MM.1S (cell line): ENCODE measurements around the gene SIRPA.

Experiments used
- DNase-seq: peaks from one replicate; pipeline ENCODE4 v3.0.0-alpha.2; 2015
- H2AFZ ChIP-seq: fragments of 300-600 bp; sonication (generic); 2 replicates; pipeline ENCODE4 v1.6.0; 2016; ENCODE audit warnings: antibody characterized with exemption, low read length
- H3F3A ChIP-seq: fragments of 300-600 bp; sonication (generic); 2 replicates; pipeline ENCODE4 v1.6.1; 2016; ENCODE audit warnings: mild to moderate bottlenecking, antibody characterized with exemption, low read length, moderate library complexity, mixed read lengths; ENCODE audit not compliant: insufficient read depth
- H3K27ac ChIP-seq: fragments of 300-600 bp; sonication (generic); 2 replicates; pipeline ENCODE4 v1.5.1; 2016; ENCODE audit warnings: mild to moderate bottlenecking, low read length
- H3K27me3 ChIP-seq: fragments of 300-600 bp; sonication (generic); replicated peaks from 2 replicates; pipeline ENCODE4 v1.6.0; 2016; ENCODE audit warnings: low read length; ENCODE audit not compliant: insufficient read depth
- H3K36me3 ChIP-seq: fragments of 300-600 bp; sonication (generic); replicated peaks from 2 replicates; pipeline ENCODE4 v1.6.1; 2016; ENCODE audit warnings: mild to moderate bottlenecking, low read length, mixed read lengths; ENCODE audit not compliant: insufficient read depth
- H3K4me1 ChIP-seq: fragments of 300-600 bp; sonication (generic); 2 replicates; pipeline ENCODE4 v1.6.1; 2016; ENCODE audit warnings: low read length, mixed read lengths
- H3K4me2 ChIP-seq: fragments of 300-600 bp; sonication (generic); 2 replicates; pipeline ENCODE4 v1.6.0; 2016; ENCODE audit warnings: low read depth, low read length
- H3K4me3 ChIP-seq: fragments of 300-600 bp; sonication (generic); 2 replicates; pipeline ENCODE4 v1.5.1; 2016; ENCODE audit warnings: low read length, mixed read lengths
- H3K79me2 ChIP-seq: fragments of 300-600 bp; sonication (generic); 2 replicates; pipeline ENCODE4 v1.6.1; 2016; ENCODE audit warnings: mixed run types, low read length, mixed read lengths
- H3K9ac ChIP-seq: fragments of 300-600 bp; sonication (generic); 2 replicates; pipeline ENCODE4 v1.6.1; 2016; ENCODE audit warnings: low read length, mixed read lengths
- H3K9me2 ChIP-seq: fragments of 300-600 bp; sonication (generic); replicated peaks from 2 replicates; pipeline ENCODE4 v1.6.1; 2016; ENCODE audit warnings: mild to moderate bottlenecking, low read length, mixed read lengths; ENCODE audit not compliant: insufficient read depth
- H3K9me3 ChIP-seq: fragments of 300-600 bp; sonication (generic); replicated peaks from 2 replicates; pipeline ENCODE4 v1.6.1; 2016; ENCODE audit warnings: mild to moderate bottlenecking, low read length, mixed read lengths; ENCODE audit not compliant: insufficient read depth
- H4K20me1 ChIP-seq: fragments of 300-600 bp; sonication (generic); 2 replicates; pipeline ENCODE4 v1.6.1; 2016; ENCODE audit warnings: mild to moderate bottlenecking, low read length, moderate library complexity, mixed read lengths; ENCODE audit not compliant: insufficient read depth
- CTCF ChIP-seq: fragments of 300-600 bp; sonication (generic); IDR thresholded peaks from 2 replicates; pipeline ENCODE4 v1.5.1; 2016; ENCODE audit warnings: antibody characterized with exemption, low read length, mixed read lengths
- EZH2 ChIP-seq: fragments of 300-600 bp; sonication (generic); optimal IDR thresholded peaks from 2 replicates; pipeline ENCODE3; 2017; ENCODE audit warnings: low read depth, mild to moderate bottlenecking, antibody characterized with exemption, low read length, mixed read lengths
- EZH2phosphoT487 ChIP-seq: fragments of 300-600 bp; sonication (generic); IDR thresholded peaks from 2 replicates; pipeline ENCODE4 v1.6.1; 2018; ENCODE audit warnings: antibody characterized with exemption, low read length

The SIRPA gene

GRCh38 chr20:1946442-1946761 lies 51.2 kb downstream of the SIRPA start:
- no peaks in the 10 kb centered on the region for H3K9me2 ChIP-seq
- no peaks in the 10 kb centered on the region for H3K36me3 ChIP-seq
- no peaks in the 10 kb centered on the region for H3F3A ChIP-seq
- no peaks in the 10 kb centered on the region for H3K9me3 ChIP-seq
- H3K4me3 ChIP-seq = no peak overlapping the region
- TF ChIP-seq CTCF = no peak
- no peak for TF ChIP-seq EZH2
- TF ChIP-seq EZH2phosphoT487 = no peak
- no peaks in the 10 kb centered on the region; the same call in 1 of the 2 replicates for H3K27me3 ChIP-seq
- H3K27ac ChIP-seq = no peak overlapping the region
- no peaks in the 10 kb centered on the region for H3K4me1 ChIP-seq
- H3K9ac ChIP-seq = no peak overlapping the region
- H2AFZ ChIP-seq = no peak overlapping the region
- H3K4me2 ChIP-seq = no peak overlapping the region
- DNase-seq = no peak
- no peaks in the 10 kb centered on the region for H3K79me2 ChIP-seq
- H4K20me1 ChIP-seq = no peaks in the 10 kb centered on the region

- Histone ChIP-seq H3K27ac (no peak overlapping the region), H4K20me1 (no peaks in the 10 kb centered on the region), H3K9me3 (no peaks in the 10 kb centered on the region), H3K9ac (no peak overlapping the region), H2AFZ (no peak overlapping the region), H3F3A (no peaks in the 10 kb centered on the region), H3K36me3 (no peaks in the 10 kb centered on the region), H3K27me3 (no peaks in the 10 kb centered on the region; the same call in 1 of the 2 replicates), H3K4me1 (peaks cover 3% of the 10 kb centered on the region), H3K9me2 (no peaks in the 10 kb centered on the region), H3K4me3 (no peak overlapping the region), H3K4me2 (no peak overlapping the region), H3K79me2 (no peaks in the 10 kb centered on the region)
- TF ChIP-seq CTCF (no peak), EZH2 (no peak), EZH2phosphoT487 (no peak)
- DNase-seq = no peak
These were observed 51.7 kb downstream of the SIRPA start for GRCh38 chr20:1946762-1947534.

GRCh38 chr20:1947535-1947846 lies 52.3 kb downstream of the SIRPA start:
- TF ChIP-seq CTCF (no peak), EZH2phosphoT487 (no peak), EZH2 (no peak)
- Histone ChIP-seq H2AFZ (no peak overlapping the region), H3K27ac (no peak overlapping the region), H3K36me3 (no peaks in the 10 kb centered on the region), H3K4me1 (peaks cover 8% of the 10 kb centered on the region), H3K4me3 (no peak overlapping the region), H3K27me3 (no peaks in the 10 kb centered on the region; the same call in 1 of the 2 replicates), H3F3A (peaks cover 5% of the 10 kb centered on the region; the same call in 1 of the 2 replicates), H3K9me3 (no peaks in the 10 kb centered on the region), H3K79me2 (no peaks in the 10 kb centered on the region), H3K9me2 (no peaks in the 10 kb centered on the region), H3K9ac (no peak overlapping the region), H3K4me2 (no peak overlapping the region), H4K20me1 (no peaks in the 10 kb centered on the region)
- DNase-seq = no peak
